DOHH2 (cell line): Measurements from ENCODE around the gene CTNNBL1.

Source experiments
- EZH2phosphoT487 ChIP-seq: fragments of 200-600 bp; sonication (generic); IDR thresholded peaks from 2 replicates; pipeline ENCODE4 v1.6.1; 2017; ENCODE audit warnings: borderline replicate concordance, mild to moderate bottlenecking, antibody characterized with exemption, low read length, moderate library complexity, mixed read lengths
- TF ChIP-seq, protein P1 (sequence below): fragments of 200-600 bp; sonication (generic); IDR thresholded peaks from one replicate; pipeline ENCODE4 v1.5.1; 2014; ENCODE audit warnings: antibody characterized with exemption, mild to moderate bottlenecking, low read depth, low read length; ENCODE audit not compliant: poor library complexity, severe bottlenecking

- TF ChIP-seq, protein P1, sequence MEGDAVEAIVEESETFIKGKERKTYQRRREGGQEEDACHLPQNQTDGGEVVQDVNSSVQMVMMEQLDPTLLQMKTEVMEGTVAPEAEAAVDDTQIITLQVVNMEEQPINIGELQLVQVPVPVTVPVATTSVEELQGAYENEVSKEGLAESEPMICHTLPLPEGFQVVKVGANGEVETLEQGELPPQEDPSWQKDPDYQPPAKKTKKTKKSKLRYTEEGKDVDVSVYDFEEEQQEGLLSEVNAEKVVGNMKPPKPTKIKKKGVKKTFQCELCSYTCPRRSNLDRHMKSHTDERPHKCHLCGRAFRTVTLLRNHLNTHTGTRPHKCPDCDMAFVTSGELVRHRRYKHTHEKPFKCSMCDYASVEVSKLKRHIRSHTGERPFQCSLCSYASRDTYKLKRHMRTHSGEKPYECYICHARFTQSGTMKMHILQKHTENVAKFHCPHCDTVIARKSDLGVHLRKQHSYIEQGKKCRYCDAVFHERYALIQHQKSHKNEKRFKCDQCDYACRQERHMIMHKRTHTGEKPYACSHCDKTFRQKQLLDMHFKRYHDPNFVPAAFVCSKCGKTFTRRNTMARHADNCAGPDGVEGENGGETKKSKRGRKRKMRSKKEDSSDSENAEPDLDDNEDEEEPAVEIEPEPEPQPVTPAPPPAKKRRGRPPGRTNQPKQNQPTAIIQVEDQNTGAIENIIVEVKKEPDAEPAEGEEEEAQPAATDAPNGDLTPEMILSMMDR, result no peak
- TF ChIP-seq EZH2phosphoT487, result no peak
Measured at GRCh38 chr20:37837924-37838323, 144.1 kb downstream of the CTNNBL1 start.
